ENCODE measurements around the gene FN1. TPM values are rescaled to one million over a fixed set of nuclear protein-coding genes. Genes with fewer than 3 reads are reported as not detected.

The FN1 gene
- total RNA-seq, 2 experiments from 2014 or later, result 0.45 to 0.57 TPM

GRCh38 chr2:215369181-215369760 is 66.6 kb downstream of the FN1 start:
- no peaks in the 10 kb centered on the region for H3K4me1 Mint-ChIP-seq (ENCODE audit: low read depth)
- H3K27me3 Mint-ChIP-seq (ENCODE audit: low read depth), result no peaks in the 10 kb centered on the region
- CTCF ChIA-PET, result no interaction called here
- intact Hi-C loops (cut with micrococcal nuclease), result no loop called here
- no peak overlapping the region for H3K27ac Mint-ChIP-seq
- H3K9me3 Mint-ChIP-seq, result no peaks in the 10 kb centered on the region
- DNase-seq, result no peak
- peaks cover 30% of the 10 kb centered on the region for H3K36me3 Mint-ChIP-seq (ENCODE audit: low read depth)
- no peak overlapping the region for H3K4me3 Mint-ChIP-seq

- Mint-ChIP-seq H3K9me3 (no peaks in the 10 kb centered on the region), H3K27ac (no peak overlapping the region), H3K36me3 (ENCODE audit: low read depth) (peaks cover 30% of the 10 kb centered on the region), H3K4me3 (no peak overlapping the region), H3K4me1 (ENCODE audit: low read depth) (peaks cover 2% of the 10 kb centered on the region), H3K27me3 (ENCODE audit: low read depth) (no peaks in the 10 kb centered on the region)
- intact Hi-C loops (cut with micrococcal nuclease), result no loop called here
- CTCF ChIA-PET, result no interaction called here
- DNase-seq, result no peak
These were observed 67.4 kb downstream of the FN1 start for GRCh38 chr2:215368493-215368809.

- no peak overlapping the region for H3K27ac Mint-ChIP-seq
- no peaks in the 10 kb centered on the region for H3K27me3 Mint-ChIP-seq (ENCODE audit: low read depth)
- peaks cover 2% of the 10 kb centered on the region for H3K4me1 Mint-ChIP-seq (ENCODE audit: low read depth)
- no peaks in the 10 kb centered on the region for H3K9me3 Mint-ChIP-seq
- peaks cover 25% of the 10 kb centered on the region for H3K36me3 Mint-ChIP-seq (ENCODE audit: low read depth)
- H3K4me3 Mint-ChIP-seq, result no peak overlapping the region
- CTCF ChIA-PET, result no interaction called here
- DNase-seq, result no peak
- intact Hi-C loops (cut with micrococcal nuclease), result no loop called here
These were observed 68.0 kb downstream of the FN1 start for GRCh38 chr2:215367662-215368492.

GRCh38 chr2:215366440-215367032 is 69.3 kb downstream of the FN1 start:
- H3K27me3 Mint-ChIP-seq (ENCODE audit: low read depth), result no peaks in the 10 kb centered on the region
- intact Hi-C loops (cut with micrococcal nuclease), result no loop called here
- H3K4me3 Mint-ChIP-seq, result no peak overlapping the region
- H3K36me3 Mint-ChIP-seq (ENCODE audit: low read depth), result peaks cover 31% of the 10 kb centered on the region
- H3K27ac Mint-ChIP-seq, result no peak overlapping the region
- CTCF ChIA-PET, result no interaction called here
- H3K4me1 Mint-ChIP-seq (ENCODE audit: low read depth), result peaks cover 2% of the 10 kb centered on the region
- no peak for DNase-seq
- no peaks in the 10 kb centered on the region for H3K9me3 Mint-ChIP-seq

- Mint-ChIP-seq H3K27ac (no peak overlapping the region), H3K4me3 (no peak overlapping the region), H3K4me1 (ENCODE audit: low read depth) (peaks cover 2% of the 10 kb centered on the region), H3K9me3 (no peaks in the 10 kb centered on the region), H3K36me3 (ENCODE audit: low read depth) (peaks cover 34% of the 10 kb centered on the region), H3K27me3 (ENCODE audit: low read depth) (no peaks in the 10 kb centered on the region)
- intact Hi-C loops (cut with micrococcal nuclease), result no loop called here
- CTCF ChIA-PET, result no interaction called here
- DNase-seq, result no peak
These were observed 70.6 kb downstream of the FN1 start for GRCh38 chr2:215365184-215365658.

GRCh38 chr2:215364157-215365155 is 71.4 kb downstream of the FN1 start:
- DNase-seq, result no peak
- CTCF ChIA-PET, result no interaction called here
- Mint-ChIP-seq H3K27me3 (ENCODE audit: low read depth) (no peaks in the 10 kb centered on the region), H3K27ac (no peak overlapping the region), H3K36me3 (ENCODE audit: low read depth) (peaks cover 34% of the 10 kb centered on the region), H3K4me1 (ENCODE audit: low read depth) (peaks cover 2% of the 10 kb centered on the region), H3K4me3 (no peak overlapping the region), H3K9me3 (no peaks in the 10 kb centered on the region)
- intact Hi-C loops (cut with micrococcal nuclease), result no loop called here

GRCh38 chr2:215363461-215364156 is 72.3 kb downstream of the FN1 start:
- Mint-ChIP-seq H3K27me3 (ENCODE audit: low read depth) (no peaks in the 10 kb centered on the region), H3K4me1 (ENCODE audit: low read depth) (peaks cover 2% of the 10 kb centered on the region), H3K4me3 (no peak overlapping the region), H3K36me3 (ENCODE audit: low read depth) (peaks cover 34% of the 10 kb centered on the region), H3K9me3 (no peaks in the 10 kb centered on the region), H3K27ac (no peak overlapping the region)
- intact Hi-C loops (cut with micrococcal nuclease), result no loop called here
- DNase-seq, result no peak
- CTCF ChIA-PET, result no interaction called here

- H3K27me3 Mint-ChIP-seq (ENCODE audit: low read depth), result no peaks in the 10 kb centered on the region
- H3K9me3 Mint-ChIP-seq, result no peaks in the 10 kb centered on the region
- CTCF ChIA-PET, result no interaction called here
- H3K27ac Mint-ChIP-seq, result no peak overlapping the region
- DNase-seq, result no peak
- peaks cover 2% of the 10 kb centered on the region for H3K4me1 Mint-ChIP-seq (ENCODE audit: low read depth)
- peaks cover 34% of the 10 kb centered on the region for H3K36me3 Mint-ChIP-seq (ENCODE audit: low read depth)
- intact Hi-C loops (cut with micrococcal nuclease), result no loop called here
- no peak overlapping the region for H3K4me3 Mint-ChIP-seq
These were observed 72.8 kb downstream of the FN1 start for GRCh38 chr2:215363039-215363438.

- Mint-ChIP-seq H3K27ac (no peak overlapping the region), H3K4me3 (no peak overlapping the region), H3K4me1 (ENCODE audit: low read depth) (peaks cover 2% of the 10 kb centered on the region), H3K36me3 (ENCODE audit: low read depth) (peaks cover 33% of the 10 kb centered on the region), H3K9me3 (no peaks in the 10 kb centered on the region), H3K27me3 (ENCODE audit: low read depth) (no peaks in the 10 kb centered on the region)
- no peak for DNase-seq
- CTCF ChIA-PET, result no interaction called here
- intact Hi-C loops (cut with micrococcal nuclease), result no loop called here
These were observed 73.3 kb downstream of the FN1 start for GRCh38 chr2:215362562-215362904.

- intact Hi-C loops (cut with micrococcal nuclease), result no loop called here
- no peak overlapping the region for H3K27ac Mint-ChIP-seq
- H3K27me3 Mint-ChIP-seq (ENCODE audit: low read depth), result no peaks in the 10 kb centered on the region
- peaks cover 30% of the 10 kb centered on the region for H3K36me3 Mint-ChIP-seq (ENCODE audit: low read depth)
- no peak for DNase-seq
- CTCF ChIA-PET, result no interaction called here
- H3K9me3 Mint-ChIP-seq, result no peaks in the 10 kb centered on the region
- H3K4me1 Mint-ChIP-seq (ENCODE audit: low read depth), result peaks cover 2% of the 10 kb centered on the region
- H3K4me3 Mint-ChIP-seq, result no peak overlapping the region
These were observed 73.8 kb downstream of the FN1 start for GRCh38 chr2:215361876-215362561.

- CTCF ChIA-PET, result no interaction called here
- H3K4me1 Mint-ChIP-seq (ENCODE audit: low read depth), result peaks cover 2% of the 10 kb centered on the region
- no peak for DNase-seq
- H3K9me3 Mint-ChIP-seq, result no peaks in the 10 kb centered on the region
- intact Hi-C loops (cut with micrococcal nuclease), result no loop called here
- no peak overlapping the region for H3K4me3 Mint-ChIP-seq
- no peaks in the 10 kb centered on the region for H3K27me3 Mint-ChIP-seq (ENCODE audit: low read depth)
- no peak overlapping the region for H3K27ac Mint-ChIP-seq
- H3K36me3 Mint-ChIP-seq (ENCODE audit: low read depth), result peaks cover 31% of the 10 kb centered on the region
These were observed 74.5 kb downstream of the FN1 start for GRCh38 chr2:215361211-215361875.
